Neuronal stem cell (in vitro differentiated cells): ENCODE data around the gene PRKCE.

Experiments
- DNase-seq: peaks from one replicate; pipeline ENCODE4 v3.0.0-alpha.2; 2013; ENCODE audit warnings: low spot score
- H2AFZ ChIP-seq: one replicate; pipeline ENCODE4 v1.6.1; 2013; ENCODE audit warnings: mild to moderate bottlenecking, low read length, inconsistent platforms
- H2AK5ac ChIP-seq: 2 replicates; pipeline ENCODE4 v1.6.1; 2013; ENCODE audit warnings: low read depth, mild to moderate bottlenecking, inconsistent platforms, low read length, moderate library complexity, mixed read lengths
- H2BK120ac ChIP-seq: 2 replicates; pipeline ENCODE4 v1.6.1; 2013; ENCODE audit warnings: low read depth, mild to moderate bottlenecking, inconsistent platforms, low read length, moderate library complexity, mixed read lengths
- H2BK12ac ChIP-seq: one replicate; pipeline ENCODE4 v1.6.1; 2013; ENCODE audit warnings: low read length, inconsistent platforms
- H2BK15ac ChIP-seq: 2 replicates; pipeline ENCODE4 v1.6.1; 2013; ENCODE audit warnings: mild to moderate bottlenecking, low read length, inconsistent platforms, mixed read lengths
- H2BK5ac ChIP-seq: one replicate; pipeline ENCODE4 v1.6.1; 2013; ENCODE audit warnings: inconsistent platforms, mild to moderate bottlenecking, low read length, moderate library complexity
- H3K14ac ChIP-seq: one replicate; pipeline ENCODE4 v1.6.1; 2013; ENCODE audit warnings: low read length, inconsistent platforms
- H3K18ac ChIP-seq: 2 replicates; pipeline ENCODE4 v1.6.1; 2013; ENCODE audit warnings: low read length, inconsistent platforms
- H3K23ac ChIP-seq: 2 replicates; pipeline ENCODE4 v1.6.1; 2013; ENCODE audit warnings: low read depth, mild to moderate bottlenecking, mixed read lengths, low read length, inconsistent platforms; ENCODE audit not compliant: poor library complexity
- H3K27ac ChIP-seq: replicated peaks from 3 replicates; pipeline ENCODE4 v1.5.1; 2013; ENCODE audit warnings: low read length, inconsistent platforms
- H3K27me3 ChIP-seq, 3 experiments: 2 replicates each; pipeline ENCODE4 v1.6.1; 2013; ENCODE audit warnings: low read length in 3 of 3, mild to moderate bottlenecking in 2 of 3, inconsistent platforms in 1 of 3, low read depth in 1 of 3, mixed read lengths in 1 of 3, moderate library complexity in 1 of 3; ENCODE audit not compliant: control insufficient read depth in 3 of 3, insufficient read depth in 3 of 3
- H3K36me3 ChIP-seq, 2 donors: replicated peaks in 1 of 2; 2 replicates each; pipeline ENCODE4 v1.6.1; 2013; ENCODE audit warnings: low read length in 2 of 2; ENCODE audit not compliant: control insufficient read depth in 2 of 2, insufficient read depth in 2 of 2
- H3K4ac ChIP-seq: 2 replicates; pipeline ENCODE4 v1.6.1; 2013; ENCODE audit warnings: inconsistent platforms, mild to moderate bottlenecking, low read length, moderate library complexity
- H3K4me1 ChIP-seq, 2 donors: 1 replicate in 1 of 2; 2 replicates in 1 of 2; pipeline ENCODE4 v1.6.1; 2013; ENCODE audit warnings: low read length in 2 of 2, low read depth in 1 of 2; ENCODE audit not compliant: control insufficient read depth in 2 of 2, insufficient read depth in 1 of 2
- H3K4me2 ChIP-seq: one replicate; pipeline ENCODE4 v1.6.1; 2013; ENCODE audit warnings: mild to moderate bottlenecking, low read length, inconsistent platforms; ENCODE audit not compliant: insufficient read depth, poor library complexity, severe bottlenecking
- H3K4me3 ChIP-seq, 2 donors: 2 replicates each; pipeline ENCODE4 v1.5.1; 2013; ENCODE audit warnings: low read length in 2 of 2, mild to moderate bottlenecking in 2 of 2, inconsistent platforms in 1 of 2, moderate library complexity in 1 of 2
- H3K79me1 ChIP-seq: one replicate; pipeline ENCODE4 v1.6.1; 2013; ENCODE audit warnings: low read depth, mild to moderate bottlenecking, inconsistent platforms, low read length, moderate library complexity
- H3K9ac ChIP-seq: one replicate; pipeline ENCODE4 v1.6.1; 2013; ENCODE audit warnings: mild to moderate bottlenecking, low read depth, low read length, inconsistent platforms; ENCODE audit not compliant: poor library complexity
- H3K9me3 ChIP-seq, 2 donors: replicated peaks in 1 of 2; 2 replicates each; pipeline versions ENCODE3 to v1.6.1; 2013; ENCODE audit warnings: low read length in 2 of 2, mild to moderate bottlenecking in 2 of 2, inconsistent platforms in 1 of 2, low read depth in 1 of 2, mixed read lengths in 1 of 2, moderate library complexity in 1 of 2; ENCODE audit not compliant: control insufficient read depth in 2 of 2, insufficient read depth in 1 of 2
- H4K8ac ChIP-seq: one replicate; pipeline ENCODE4 v1.6.1; 2013; ENCODE audit warnings: low read depth, mild to moderate bottlenecking, inconsistent platforms, low read length, moderate library complexity
- H4K91ac ChIP-seq: one replicate; pipeline ENCODE4 v1.6.1; 2013; ENCODE audit warnings: low read length, low read depth, mild to moderate bottlenecking, inconsistent platforms; ENCODE audit not compliant: poor library complexity
- WGBS, 2 donors: extraction: QIAGEN DNeasy Blood & Tissue Kit; methylation state at CpG; one replicate each; pipeline ENCODE4 v1.1.7; 2013; ENCODE audit warnings: missing lambda C conversion rate in 2 of 2, mixed read lengths in 1 of 2; ENCODE audit not compliant: insufficient read length in 2 of 2, insufficient replicate concordance in 1 of 2; ENCODE audit errors: extremely low coverage in 2 of 2; 5-methylcytosine and 5-hydroxymethylcytosine counted together

Gene PRKCE

DNA sequence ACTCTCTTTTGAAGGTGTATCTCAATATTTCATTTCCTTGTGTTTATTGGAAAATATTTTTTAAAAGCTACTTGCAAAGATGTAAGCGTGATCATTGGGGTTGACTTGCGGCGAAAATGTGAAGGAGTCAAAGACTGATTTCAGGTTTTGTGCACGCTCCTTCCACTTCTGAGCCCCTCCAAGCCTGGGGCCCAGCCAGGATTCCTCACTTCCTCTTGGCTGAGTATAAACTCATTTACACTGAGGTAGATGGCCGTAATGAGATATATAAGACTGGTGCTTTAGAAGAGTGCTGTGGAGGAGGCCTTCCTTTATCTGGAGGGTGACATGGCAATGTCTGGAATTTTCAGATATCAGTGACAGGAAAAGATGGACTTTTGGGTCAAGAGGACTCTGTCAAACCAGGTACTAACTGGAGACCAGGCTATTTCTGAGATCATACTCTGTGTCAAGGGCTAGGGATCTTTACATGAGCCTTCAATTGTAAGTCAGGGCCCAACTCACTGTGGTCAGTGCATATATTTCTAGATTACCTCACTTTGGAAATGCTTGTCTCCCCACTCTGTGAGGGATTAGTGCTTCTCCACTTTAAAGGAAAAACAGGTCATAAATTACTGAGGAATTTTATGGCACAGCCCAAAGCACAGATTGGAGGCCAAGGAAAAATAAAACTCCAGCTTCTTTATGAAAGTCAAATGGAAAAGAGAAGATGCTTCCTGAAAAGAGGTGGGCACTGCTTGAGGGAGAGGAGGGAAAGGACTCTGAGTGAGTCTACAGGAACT, 22.8 kb downstream of the PRKCE start:
- H3K4me1 ChIP-seq: no peaks in the 10 kb centered on the region
- H2BK120ac ChIP-seq: no peak overlapping the region
- no peak overlapping the region for H2AK5ac ChIP-seq
- no peaks in the 10 kb centered on the region for H3K9me3 ChIP-seq
- no peak overlapping the region for H3K14ac ChIP-seq
- no peak overlapping the region for H3K23ac ChIP-seq
- no peak overlapping the region for H3K4me3 ChIP-seq
- H2BK15ac ChIP-seq: no peak overlapping the region
- H3K27me3 ChIP-seq: no peaks in the 10 kb centered on the region
- H3K36me3 ChIP-seq: no peaks in the 10 kb centered on the region
- no peak overlapping the region for H2BK5ac ChIP-seq
- H3K4ac ChIP-seq: no peak overlapping the region
- H3K18ac ChIP-seq: no peak overlapping the region
- H4K8ac ChIP-seq: no peak overlapping the region
- no peak overlapping the region for H2AFZ ChIP-seq
- H3K27ac ChIP-seq: no peak overlapping the region
- no peak overlapping the region for H3K4me2 ChIP-seq
- DNase-seq: no peak
- H2BK12ac ChIP-seq: no peak overlapping the region
- H4K91ac ChIP-seq: no peak overlapping the region
- no peaks in the 10 kb centered on the region for H3K79me1 ChIP-seq
- H3K9ac ChIP-seq: no peak overlapping the region
- no CpG with 5 or more reads among the region's 5 CpGs for WGBS, 2 donors

DNA sequence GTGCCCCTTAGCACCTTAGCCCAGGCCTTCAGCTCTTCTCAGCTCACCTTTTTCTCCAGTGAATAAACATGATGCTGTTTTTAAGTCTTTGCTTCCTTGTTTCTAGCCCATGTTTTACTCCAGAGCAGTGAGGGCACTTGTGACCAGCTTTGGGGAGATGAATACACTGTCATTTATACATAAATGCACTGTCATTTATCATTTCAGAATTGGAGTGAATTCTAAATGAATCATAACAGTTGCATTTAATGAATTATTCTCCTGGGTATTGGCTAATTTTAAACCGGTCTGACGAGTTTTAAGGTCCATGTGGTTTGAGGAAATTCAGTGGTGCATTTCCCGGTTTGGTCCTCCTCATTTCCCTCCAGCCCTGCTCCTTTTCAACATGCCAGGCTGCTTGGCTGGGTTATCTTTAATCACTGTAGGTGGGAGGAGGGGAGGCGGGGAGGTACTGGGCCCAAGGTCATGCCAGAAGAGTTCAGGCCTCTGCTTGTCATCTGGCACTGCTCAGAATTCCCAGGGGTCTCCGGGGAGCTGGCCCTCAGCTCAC, 23.9 kb downstream of the PRKCE start:
- Histone ChIP-seq H3K4ac (no peak overlapping the region), H2AFZ (no peak overlapping the region), H3K4me3 (no peak overlapping the region), H2BK120ac (no peak overlapping the region), H2BK15ac (no peak overlapping the region), H3K27ac (no peak overlapping the region), H3K27me3 (no peaks in the 10 kb centered on the region), H3K9ac (no peak overlapping the region), H3K36me3 (no peaks in the 10 kb centered on the region), H2AK5ac (no peak overlapping the region), H4K91ac (no peak overlapping the region), H3K4me1 (no peaks in the 10 kb centered on the region), H3K4me2 (no peak overlapping the region), H2BK5ac (no peak overlapping the region), H3K14ac (no peak overlapping the region), H4K8ac (no peak overlapping the region), H3K9me3 (no peaks in the 10 kb centered on the region), H3K23ac (no peak overlapping the region), H3K18ac (no peak overlapping the region), H2BK12ac (no peak overlapping the region), H3K79me1 (no peaks in the 10 kb centered on the region)
- WGBS, 2 donors: no CpG with 5 or more reads among the region's 5 CpGs
- DNase-seq: no peak

GRCh38 chr2:45676088-45676487, 24.6 kb downstream of the PRKCE start:
- Histone ChIP-seq H3K4me2 (no peak overlapping the region), H3K9ac (no peak overlapping the region), H2AFZ (no peak overlapping the region), H3K14ac (no peak overlapping the region), H2BK120ac (no peak overlapping the region), H4K91ac (no peak overlapping the region), H3K4ac (no peak overlapping the region), H3K4me1 (no peaks in the 10 kb centered on the region), H3K18ac (no peak overlapping the region), H3K27ac (no peak overlapping the region), H3K9me3 (no peaks in the 10 kb centered on the region), H3K4me3 (no peak overlapping the region), H3K23ac (no peak overlapping the region), H3K36me3 (no peaks in the 10 kb centered on the region), H2BK12ac (no peak overlapping the region), H3K79me1 (no peaks in the 10 kb centered on the region), H3K27me3 (no peaks in the 10 kb centered on the region), H2BK15ac (no peak overlapping the region), H4K8ac (no peak overlapping the region), H2AK5ac (no peak overlapping the region), H2BK5ac (no peak overlapping the region)
- no CpG with 5 or more reads among the region's 5 CpGs for WGBS, 2 donors
- DNase-seq: no peak

DNA sequence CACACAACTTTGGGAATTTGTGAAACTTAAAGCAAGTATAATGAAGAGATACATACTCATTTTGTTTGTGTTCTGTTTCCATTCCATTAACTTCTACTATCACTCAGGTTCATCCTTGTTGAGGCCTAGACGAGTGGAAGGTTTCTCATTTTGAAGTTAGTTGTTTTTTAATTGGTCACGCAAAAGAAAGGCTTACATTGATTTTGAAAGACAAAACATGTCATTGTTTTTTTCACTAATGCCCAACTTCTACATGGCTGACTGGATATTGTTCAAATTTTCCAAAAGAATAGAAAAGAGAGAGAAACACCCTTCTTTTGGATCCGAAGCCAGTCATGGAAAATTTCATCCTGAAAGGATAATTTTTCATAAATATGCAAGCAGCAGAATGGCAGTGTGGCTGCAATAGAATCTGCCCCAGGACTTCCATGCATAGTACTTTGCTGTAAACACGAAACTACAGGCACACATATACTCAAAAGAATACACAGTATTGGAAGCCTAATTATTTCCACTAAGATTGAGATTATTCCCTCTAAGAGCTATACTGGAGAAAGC, 27.4 kb downstream of the PRKCE start:
- H2BK120ac ChIP-seq: no peak overlapping the region
- no peak overlapping the region for H2BK5ac ChIP-seq
- no CpG with 5 or more reads among the region's 4 CpGs for WGBS, 2 donors
- no peak overlapping the region for H3K9ac ChIP-seq
- no peaks in the 10 kb centered on the region for H3K9me3 ChIP-seq
- H4K91ac ChIP-seq: no peak overlapping the region
- H4K8ac ChIP-seq: no peak overlapping the region
- H3K27ac ChIP-seq: no peak overlapping the region
- H2BK15ac ChIP-seq: no peak overlapping the region
- H3K27me3 ChIP-seq: no peaks in the 10 kb centered on the region
- H2BK12ac ChIP-seq: no peak overlapping the region
- no peak overlapping the region for H2AFZ ChIP-seq
- no peak overlapping the region for H3K14ac ChIP-seq
- no peaks in the 10 kb centered on the region for H3K79me1 ChIP-seq
- no peak overlapping the region for H2AK5ac ChIP-seq
- H3K18ac ChIP-seq: no peak overlapping the region
- H3K4me2 ChIP-seq: no peak overlapping the region
- no peak overlapping the region for H3K4ac ChIP-seq
- no peak overlapping the region for H3K4me3 ChIP-seq
- no peak for DNase-seq
- H3K23ac ChIP-seq: no peak overlapping the region
- no peaks in the 10 kb centered on the region for H3K36me3 ChIP-seq
- H3K4me1 ChIP-seq: no peaks in the 10 kb centered on the region
